Naive B cell (primary cell): Measurements from ENCODE around the gene CARMIL1. TPM values are rescaled to one million over a fixed set of nuclear protein-coding genes. Genes with fewer than 3 reads are reported as not detected.

Experiments used
- ATAC-seq, 2 donors: fragments of 150-1000 bp; cut with Tn5 transposase; 2 replicates each; pipeline ENCODE4 v1.10.0; 2021; ENCODE audit warnings: low read depth in 2 of 2, mild to moderate bottlenecking in 2 of 2, moderate library complexity in 2 of 2
- DNase-seq: peaks from one replicate; pipeline ENCODE4 v3.0.0; 2022
- H3K27ac Mint-ChIP-seq, 6 donors: one replicate each; pipeline ENCODE4 v1.8.0; 2020 to 2022; ENCODE audit warnings: mild to moderate bottlenecking in 6 of 6, mixed read lengths in 6 of 6, moderate library complexity in 5 of 6, inconsistent platforms in 2 of 6
- H3K27me3 Mint-ChIP-seq, 3 donors: one replicate each; pipeline ENCODE4 v1.8.0; 2021 to 2022; ENCODE audit warnings: mixed read lengths in 3 of 3, mild to moderate bottlenecking in 1 of 3
- H3K36me3 Mint-ChIP-seq, 2 donors: one replicate each; pipeline ENCODE4 v1.8.0; 2020 to 2022; ENCODE audit warnings: mixed read lengths in 2 of 2, inconsistent platforms in 1 of 2, mild to moderate bottlenecking in 1 of 2
- H3K4me1 Mint-ChIP-seq, 3 donors: one replicate each; pipeline ENCODE4 v1.8.0; 2020 to 2022; ENCODE audit warnings: mixed read lengths in 3 of 3, inconsistent platforms in 1 of 3, mild to moderate bottlenecking in 1 of 3, moderate library complexity in 1 of 3
- H3K4me3 Mint-ChIP-seq, 8 donors: one replicate each; pipeline ENCODE4 v1.8.0; 2020 to 2022; ENCODE audit warnings: mild to moderate bottlenecking in 8 of 8, mixed read lengths in 8 of 8, moderate library complexity in 8 of 8, inconsistent platforms in 2 of 8
- H3K9me3 Mint-ChIP-seq, 7 donors: one replicate each; pipeline ENCODE4 v1.8.0; 2020 to 2022; ENCODE audit warnings: mixed read lengths in 7 of 7, mild to moderate bottlenecking in 5 of 7, inconsistent platforms in 2 of 7, moderate library complexity in 1 of 7
- polyA plus RNA-seq, 6 donors: library from polyadenylated mRNA; unstranded; fragments of 300-500 nt; fragmentation: Illumina TruSeq; gene quantifications; one replicate each; pipeline ENCODE4 v1.2.3, GENCODE V29; 2021; ENCODE audit warnings: low read depth in 6 of 6

Gene CARMIL1
- polyA plus RNA-seq, 6 donors from 2014 or later, result 0.39 to 7.3 (median 6.3) TPM; not detected in 1

DNA sequence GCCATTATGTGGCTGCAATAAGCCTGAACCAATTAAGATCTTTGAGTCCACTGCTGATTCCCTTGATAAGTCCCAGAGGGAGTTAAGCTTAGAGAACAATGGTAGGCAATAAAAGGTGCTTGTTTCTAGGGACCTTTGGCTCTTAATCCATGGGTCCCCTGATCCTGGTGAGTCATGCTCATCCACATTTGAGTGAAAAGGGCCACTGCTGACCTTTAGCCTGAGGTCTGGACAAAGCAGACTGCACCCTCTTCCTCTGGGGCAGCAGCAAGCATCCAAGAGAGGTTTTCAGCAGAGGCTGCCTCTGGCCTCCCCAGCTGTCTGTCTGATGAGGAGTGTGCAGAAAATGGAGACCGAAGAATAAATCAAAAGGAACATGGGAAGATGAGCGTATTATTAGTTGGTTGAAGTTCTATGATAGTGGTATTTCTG, 356.7 kb downstream of the CARMIL1 start:
- Mint-ChIP-seq H3K9me3 (peaks cover 0 to 5% (median 3%) of the 10 kb centered on the region in 7 donors), H3K36me3 (peaks cover 3 to 6% of the 10 kb centered on the region in 2 donors), H3K4me3 (no peak overlapping the region), H3K27ac (no peak overlapping the region), H3K27me3 (peaks cover 22 to 51% (median 50%) of the 10 kb centered on the region in 3 donors), H3K4me1 (no peaks in the 10 kb centered on the region)
- no peak for ATAC-seq
- DNase-seq, result no peak

GRCh38 chr6:25637211-25637610, 358.0 kb downstream of the CARMIL1 start:
- Mint-ChIP-seq H3K4me1 (no peaks in the 10 kb centered on the region), H3K4me3 (no peak overlapping the region), H3K36me3 (peaks cover 3 to 16% of the 10 kb centered on the region in 2 donors), H3K27me3 (peaks cover 33 to 54% (median 53%) of the 10 kb centered on the region in 3 donors), H3K9me3 (peaks cover 0 to 18% (median 9%) of the 10 kb centered on the region in 7 donors), H3K27ac (no peak overlapping the region)
- DNase-seq (no peak), ATAC-seq (no peak)

DNA sequence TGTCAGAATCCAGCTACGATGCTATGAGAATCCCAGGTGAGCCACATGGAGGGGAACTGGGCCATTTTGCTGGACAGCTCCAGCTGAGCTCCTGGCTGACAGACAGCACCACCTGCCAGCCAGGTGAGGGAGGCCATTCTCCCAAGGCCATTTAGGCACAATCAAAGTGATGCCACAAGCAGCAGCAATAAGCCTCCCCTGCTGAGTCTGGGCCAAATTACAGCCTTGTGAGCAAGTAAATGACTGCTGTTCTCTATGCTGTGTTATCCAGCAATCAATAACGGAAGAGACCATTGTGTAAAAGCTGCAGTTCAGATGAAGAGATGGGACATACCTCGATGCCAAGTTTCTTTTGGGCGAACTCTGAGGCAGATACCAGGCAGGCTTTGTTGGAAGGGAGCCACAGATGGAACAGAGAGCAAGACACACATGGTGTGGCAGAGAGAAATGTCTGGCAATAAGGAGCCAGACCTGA, 358.8 kb downstream of the CARMIL1 start:
- Mint-ChIP-seq H3K27me3 (peaks cover 37 to 61% (median 56%) of the 10 kb centered on the region in 3 donors), H3K27ac (no peak overlapping the region), H3K9me3 (peaks cover 0 to 18% (median 7%) of the 10 kb centered on the region in 7 donors), H3K4me3 (no peak overlapping the region), H3K36me3 (peaks cover 3 to 16% of the 10 kb centered on the region in 2 donors), H3K4me1 (no peaks in the 10 kb centered on the region)
- DNase-seq (no peak), ATAC-seq (no peak)

- H3K9me3 Mint-ChIP-seq, result peaks cover 0 to 18% (median 7%) of the 10 kb centered on the region in 7 donors
- ATAC-seq (no peak), DNase-seq (no peak)
- H3K4me3 Mint-ChIP-seq, result no peak overlapping the region
- no peak overlapping the region for H3K27ac Mint-ChIP-seq
- peaks cover 3 to 16% of the 10 kb centered on the region in 2 donors for H3K36me3 Mint-ChIP-seq
- no peaks in the 10 kb centered on the region for H3K4me1 Mint-ChIP-seq
- H3K27me3 Mint-ChIP-seq, result peaks cover 44 to 68% (median 60%) of the 10 kb centered on the region in 3 donors
These were observed 360.5 kb downstream of the CARMIL1 start for GRCh38 chr6:25639653-25640052.

DNA sequence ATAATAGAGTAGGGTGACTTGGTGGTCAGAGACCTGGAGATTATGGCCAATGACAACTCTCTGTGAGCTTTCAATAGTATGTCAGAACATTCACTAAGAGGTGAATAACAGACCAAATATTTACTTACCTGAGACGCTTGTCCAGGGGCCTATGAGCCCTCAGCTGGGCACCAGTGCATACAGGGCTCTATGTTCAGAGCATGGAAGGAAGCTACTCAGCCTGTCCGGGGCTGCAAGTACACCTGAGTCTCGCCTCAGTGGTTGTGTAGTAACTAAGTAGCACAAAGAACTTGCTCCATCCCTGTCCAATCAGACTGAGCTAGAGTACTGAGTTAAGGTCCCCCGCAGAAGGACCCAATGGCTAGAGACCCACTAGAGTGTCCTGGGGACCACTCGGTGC, 361.3 kb downstream of the CARMIL1 start:
- H3K36me3 Mint-ChIP-seq, result peaks cover 3 to 16% of the 10 kb centered on the region in 2 donors
- H3K27me3 Mint-ChIP-seq, result peaks cover 46 to 69% (median 61%) of the 10 kb centered on the region in 3 donors
- no peak for ATAC-seq
- peaks cover 0 to 18% (median 7%) of the 10 kb centered on the region in 7 donors for H3K9me3 Mint-ChIP-seq
- DNase-seq, result no peak
- H3K4me3 Mint-ChIP-seq, result no peak overlapping the region
- H3K4me1 Mint-ChIP-seq, result no peaks in the 10 kb centered on the region
- H3K27ac Mint-ChIP-seq, result no peak overlapping the region

GRCh38 chr6:25640891-25641290, 361.7 kb downstream of the CARMIL1 start:
- no peak for DNase-seq
- Mint-ChIP-seq H3K9me3 (peaks cover 0 to 18% (median 7%) of the 10 kb centered on the region in 7 donors), H3K4me3 (no peak overlapping the region), H3K27me3 (peaks cover 49 to 72% (median 64%) of the 10 kb centered on the region in 3 donors), H3K36me3 (peaks cover 3 to 16% of the 10 kb centered on the region in 2 donors), H3K4me1 (no peaks in the 10 kb centered on the region), H3K27ac (no peak overlapping the region)
- ATAC-seq, result no peak

DNA sequence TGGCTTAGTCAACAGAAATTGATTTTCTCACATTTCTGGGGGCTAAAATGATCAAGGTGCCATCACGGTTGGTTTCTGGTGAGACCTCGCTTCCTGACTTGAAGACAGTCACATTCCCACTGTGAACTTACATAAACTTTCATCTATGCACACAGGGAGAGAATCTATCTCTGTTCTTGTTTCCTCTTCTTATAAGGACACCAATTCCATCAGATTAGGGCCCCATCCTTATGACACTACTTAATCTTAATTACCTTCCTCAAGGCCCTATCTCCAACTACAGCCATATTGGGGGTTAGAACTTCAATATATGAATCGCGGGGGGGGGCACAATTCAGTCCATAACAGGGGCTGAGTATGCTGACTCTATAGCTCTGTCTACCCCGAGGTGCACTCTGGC, 362.2 kb downstream of the CARMIL1 start:
- ATAC-seq (no peak), DNase-seq (no peak)
- H3K36me3 Mint-ChIP-seq, result peaks cover 3 to 16% of the 10 kb centered on the region in 2 donors
- peaks cover 53 to 77% (median 69%) of the 10 kb centered on the region in 3 donors for H3K27me3 Mint-ChIP-seq
- H3K9me3 Mint-ChIP-seq, result peaks cover 0 to 18% (median 7%) of the 10 kb centered on the region in 7 donors
- no peak overlapping the region for H3K4me3 Mint-ChIP-seq
- peak overlapping the region in 1 of 6 donors; percentile 2 for H3K27ac Mint-ChIP-seq
- no peaks in the 10 kb centered on the region for H3K4me1 Mint-ChIP-seq

GRCh38 chr6:25641940-25642666, 362.9 kb downstream of the CARMIL1 start:
- DNase-seq, result no peak
- H3K27me3 Mint-ChIP-seq, result peaks cover 53 to 78% (median 64%) of the 10 kb centered on the region in 3 donors
- H3K36me3 Mint-ChIP-seq, result peaks cover 3 to 16% of the 10 kb centered on the region in 2 donors
- no peaks in the 10 kb centered on the region for H3K4me1 Mint-ChIP-seq
- H3K4me3 Mint-ChIP-seq, result no peak overlapping the region
- H3K9me3 Mint-ChIP-seq, result peaks cover 0 to 18% (median 7%) of the 10 kb centered on the region in 7 donors
- no peak overlapping the region for H3K27ac Mint-ChIP-seq
- ATAC-seq, result no peak

DNA sequence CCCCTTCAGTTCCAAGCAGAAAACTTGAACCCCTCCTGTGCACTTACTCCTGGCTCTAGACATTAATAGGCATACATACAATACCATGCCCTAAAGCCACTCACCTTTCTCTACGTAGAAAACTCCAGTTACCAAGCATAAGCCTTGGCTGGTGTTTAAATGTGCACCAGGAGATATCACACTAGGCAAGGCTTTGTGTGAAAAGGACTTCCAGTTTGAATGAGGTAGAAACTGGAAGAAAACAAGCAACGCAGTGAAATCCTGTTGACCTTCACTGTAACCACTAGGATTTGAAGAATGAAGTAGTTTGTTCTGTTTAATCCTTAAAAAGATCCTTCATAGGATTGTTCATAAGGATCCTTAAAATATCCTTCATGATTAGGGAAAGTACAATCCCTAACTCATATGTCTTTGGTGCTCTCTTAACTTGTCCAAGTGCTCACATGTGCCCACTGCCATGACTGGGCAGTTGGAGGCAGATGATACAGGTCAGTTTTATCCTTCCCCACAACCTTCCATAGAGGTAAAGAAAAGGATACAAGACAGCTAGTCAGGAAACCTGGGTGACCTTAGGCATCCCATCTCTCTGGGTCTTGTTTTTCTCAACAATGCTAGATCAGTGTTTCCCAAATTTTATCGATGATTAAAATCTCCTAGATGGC, 363.6 kb downstream of the CARMIL1 start:
- DNase-seq, result no peak
- ATAC-seq, result no peak
- Mint-ChIP-seq H3K36me3 (peaks cover 3 to 16% of the 10 kb centered on the region in 2 donors), H3K27me3 (peaks cover 53 to 71% (median 64%) of the 10 kb centered on the region in 3 donors), H3K4me1 (no peaks in the 10 kb centered on the region), H3K27ac (no peak overlapping the region), H3K9me3 (peaks cover 0 to 18% (median 7%) of the 10 kb centered on the region in 7 donors), H3K4me3 (no peak overlapping the region)

DNA sequence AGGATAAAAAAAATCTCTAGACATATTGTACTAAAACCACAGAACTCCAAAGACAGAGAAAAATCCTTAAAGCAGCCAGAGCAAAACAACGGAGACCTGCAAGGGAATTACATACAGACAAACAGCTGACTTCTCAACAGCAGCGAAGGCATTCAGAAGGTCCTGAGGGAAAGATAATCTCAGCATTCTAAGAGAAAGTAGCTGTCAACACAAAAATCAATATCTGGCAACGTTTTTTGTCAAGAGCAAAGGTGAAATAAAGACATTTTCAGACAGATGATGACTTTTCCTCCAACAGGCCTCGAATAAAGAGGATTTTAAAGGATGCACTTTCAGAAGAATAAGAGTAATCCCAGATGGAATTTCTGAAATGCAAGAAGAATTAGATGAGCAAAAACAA, 366.7 kb downstream of the CARMIL1 start:
- Mint-ChIP-seq H3K9me3 (peaks cover 0 to 12% (median 7%) of the 10 kb centered on the region in 7 donors), H3K27me3 (peaks cover 64 to 69% (median 64%) of the 10 kb centered on the region in 3 donors), H3K36me3 (peaks cover 0 to 9% of the 10 kb centered on the region in 2 donors), H3K4me3 (no peak overlapping the region), H3K4me1 (no peaks in the 10 kb centered on the region), H3K27ac (no peak overlapping the region)
- no peak for DNase-seq
- no peak for ATAC-seq

DNA sequence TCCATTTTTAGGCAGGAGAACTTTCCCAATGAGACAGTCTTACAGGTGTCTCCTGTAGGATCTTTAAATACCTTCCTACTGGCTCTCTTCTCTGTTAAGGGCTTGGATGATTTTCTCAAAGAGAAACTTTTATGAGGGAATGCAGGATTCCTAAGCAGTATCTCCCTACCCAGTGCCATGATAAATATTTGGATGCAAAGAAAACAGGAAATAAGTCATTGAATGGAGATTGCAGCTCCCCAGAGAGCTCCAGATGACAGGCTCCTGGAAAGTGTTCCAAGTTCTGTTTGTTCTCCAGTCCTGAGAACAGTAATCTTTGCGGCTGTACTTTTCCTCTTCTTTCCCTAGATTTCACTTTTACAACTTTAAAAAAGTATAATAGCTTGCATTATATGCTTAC, 370.4 kb downstream of the CARMIL1 start:
- DNase-seq (no peak), ATAC-seq (no peak)
- H3K27ac Mint-ChIP-seq, result no peak overlapping the region
- H3K9me3 Mint-ChIP-seq, result peaks cover 0 to 5% (median 0%) of the 10 kb centered on the region in 7 donors
- H3K27me3 Mint-ChIP-seq, result peaks cover 58 to 63% (median 60%) of the 10 kb centered on the region in 3 donors
- H3K4me3 Mint-ChIP-seq, result no peak overlapping the region
- H3K4me1 Mint-ChIP-seq, result no peaks in the 10 kb centered on the region
- H3K36me3 Mint-ChIP-seq, result peaks cover 0 to 8% of the 10 kb centered on the region in 2 donors

DNA sequence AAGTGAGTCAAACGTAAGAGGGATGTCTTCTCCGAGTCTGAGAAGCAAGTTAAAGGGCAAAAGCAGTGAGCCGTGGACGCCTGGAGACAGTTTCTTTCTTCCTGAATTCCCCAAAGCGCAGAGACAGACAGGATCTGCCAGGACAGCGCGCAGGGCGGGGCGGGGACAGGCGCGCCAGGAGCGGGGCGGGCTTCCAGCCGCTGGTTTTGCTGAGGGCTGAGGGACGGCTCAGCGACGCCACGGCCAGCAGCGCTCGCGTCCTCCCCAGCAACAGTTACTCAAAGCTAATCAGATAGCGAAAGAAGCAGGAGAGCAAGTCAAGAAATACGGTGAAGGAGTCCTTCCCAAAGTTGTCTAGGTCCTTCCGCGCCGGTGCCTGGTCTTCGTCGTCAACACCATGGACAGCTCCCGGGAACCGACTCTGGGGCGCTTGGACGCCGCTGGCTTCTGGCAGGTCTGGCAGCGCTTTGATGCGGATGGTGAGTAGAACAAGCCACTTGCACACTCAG, 372.9 kb downstream of the CARMIL1 start, which contains the start of gene SCGN:
SCGN (plus strand) TSS at position 209 of the 509 bp plus-strand sequence; CDS start at position 398, 189 bp downstream.
- H3K9me3 Mint-ChIP-seq, result peaks cover 0 to 5% (median 0%) of the 10 kb centered on the region in 7 donors
- DNase-seq, result peak; percentile 1
- H3K27me3 Mint-ChIP-seq, result peaks cover 47 to 56% (median 50%) of the 10 kb centered on the region in 3 donors
- ATAC-seq, result no peak
- no peak within 1 kb of the TSS for H3K27ac Mint-ChIP-seq
- H3K36me3 Mint-ChIP-seq, result peaks cover 0 to 8% of the 10 kb centered on the region in 2 donors
- H3K4me1 Mint-ChIP-seq, result no peaks in the 10 kb centered on the region
- no peak within 1 kb of the TSS for H3K4me3 Mint-ChIP-seq

DNA sequence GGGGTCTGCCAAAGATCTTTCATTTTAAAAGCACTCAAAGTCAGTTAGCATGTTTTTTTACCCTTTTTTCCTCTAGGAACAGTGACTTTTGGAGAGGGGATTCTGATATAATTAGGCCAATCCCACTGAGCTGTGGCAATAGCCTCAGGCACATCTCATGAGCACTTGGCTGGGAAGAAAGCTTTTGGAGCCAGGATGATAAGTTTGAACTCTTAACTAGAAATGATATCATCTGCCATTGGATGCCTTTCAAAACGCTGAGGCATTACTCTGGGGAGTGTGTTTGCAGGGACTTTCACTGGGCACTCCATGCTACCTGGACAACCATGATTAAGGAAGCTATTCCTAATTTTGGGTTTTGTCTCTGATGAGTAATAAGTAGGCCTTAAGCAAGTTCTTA, 376.5 kb downstream of the CARMIL1 start:
- H3K9me3 Mint-ChIP-seq, result peaks cover 0 to 5% (median 0%) of the 10 kb centered on the region in 7 donors
- ATAC-seq (no peak), DNase-seq (no peak)
- peaks cover 0 to 8% of the 10 kb centered on the region in 2 donors for H3K36me3 Mint-ChIP-seq
- H3K4me1 Mint-ChIP-seq, result no peaks in the 10 kb centered on the region
- H3K4me3 Mint-ChIP-seq, result no peak overlapping the region
- H3K27ac Mint-ChIP-seq, result no peak overlapping the region
- H3K27me3 Mint-ChIP-seq, result peaks cover 49 to 52% (median 52%) of the 10 kb centered on the region in 3 donors
